AG09319 (cell line): ENCODE measurements around the gene SRP68.
"Not testable (repeated sequence)": the region's sequence is repeated elsewhere in the genome, so short reads cannot be mapped to it uniquely, and the experiment has no call there.

Experiments
- DNase-seq: peaks from one replicate; pipeline ENCODE4 v3.0.0-alpha.2; 2010; ENCODE audit warnings: low read depth; ENCODE audit errors: extremely low read depth
- TF ChIP-seq, protein P1 (sequence below): IDR thresholded peaks from 2 replicates; pipeline ENCODE4 v1.5.1; 2011; ENCODE audit warnings: low read depth, mild to moderate bottlenecking, inconsistent platforms, low read length, moderate library complexity

The SRP68 gene

DNA sequence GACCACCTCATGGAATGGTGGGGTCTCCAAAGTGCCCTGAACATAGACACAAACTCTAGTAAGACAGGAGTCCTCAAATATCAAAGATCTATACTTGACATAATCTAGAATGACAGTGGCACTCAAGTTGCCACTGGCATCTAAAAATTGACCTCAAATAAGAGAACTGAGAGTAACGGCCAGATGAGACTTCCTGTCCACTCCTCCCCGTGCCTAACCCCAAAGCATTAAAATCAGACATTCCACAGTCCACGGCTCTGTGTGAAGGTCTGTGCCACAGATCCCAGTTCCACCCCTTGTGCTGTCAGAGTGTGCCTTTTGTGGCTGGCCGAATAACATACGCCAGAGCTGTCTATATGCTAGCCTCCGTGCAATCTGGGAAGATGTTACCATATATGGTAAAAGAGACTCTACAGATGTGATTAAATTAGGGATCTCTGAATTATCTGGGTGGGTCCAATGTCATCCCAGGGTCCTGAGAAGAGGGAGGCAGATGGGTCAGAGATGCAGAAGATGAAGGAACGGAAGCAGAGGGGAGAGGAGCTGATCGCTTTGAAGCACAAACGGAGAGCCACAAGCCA lies 24.2 kb downstream of the SRP68 start:
- TF ChIP-seq, protein P1, sequence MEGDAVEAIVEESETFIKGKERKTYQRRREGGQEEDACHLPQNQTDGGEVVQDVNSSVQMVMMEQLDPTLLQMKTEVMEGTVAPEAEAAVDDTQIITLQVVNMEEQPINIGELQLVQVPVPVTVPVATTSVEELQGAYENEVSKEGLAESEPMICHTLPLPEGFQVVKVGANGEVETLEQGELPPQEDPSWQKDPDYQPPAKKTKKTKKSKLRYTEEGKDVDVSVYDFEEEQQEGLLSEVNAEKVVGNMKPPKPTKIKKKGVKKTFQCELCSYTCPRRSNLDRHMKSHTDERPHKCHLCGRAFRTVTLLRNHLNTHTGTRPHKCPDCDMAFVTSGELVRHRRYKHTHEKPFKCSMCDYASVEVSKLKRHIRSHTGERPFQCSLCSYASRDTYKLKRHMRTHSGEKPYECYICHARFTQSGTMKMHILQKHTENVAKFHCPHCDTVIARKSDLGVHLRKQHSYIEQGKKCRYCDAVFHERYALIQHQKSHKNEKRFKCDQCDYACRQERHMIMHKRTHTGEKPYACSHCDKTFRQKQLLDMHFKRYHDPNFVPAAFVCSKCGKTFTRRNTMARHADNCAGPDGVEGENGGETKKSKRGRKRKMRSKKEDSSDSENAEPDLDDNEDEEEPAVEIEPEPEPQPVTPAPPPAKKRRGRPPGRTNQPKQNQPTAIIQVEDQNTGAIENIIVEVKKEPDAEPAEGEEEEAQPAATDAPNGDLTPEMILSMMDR: no peak
- DNase-seq: no peak

DNA sequence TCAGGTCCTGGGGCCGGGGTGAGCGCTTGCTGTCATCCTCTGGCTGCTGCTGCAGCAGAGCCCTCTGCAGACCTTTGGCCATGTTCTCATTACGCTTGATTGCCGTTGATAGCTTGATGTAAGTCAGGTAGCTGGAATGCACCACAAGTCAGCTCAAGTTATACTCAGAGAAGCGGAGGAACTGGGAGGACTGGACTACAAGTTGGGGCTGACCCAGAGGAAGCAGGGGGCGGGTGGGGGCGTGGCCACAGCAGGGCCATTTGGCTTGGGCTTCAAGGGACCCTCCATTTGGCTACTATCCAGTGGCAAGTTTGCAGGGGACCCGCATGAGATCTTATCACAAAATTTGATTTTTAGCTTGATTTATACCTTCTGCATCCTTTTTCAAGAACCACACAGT lies 26.3 kb downstream of the SRP68 start:
- TF ChIP-seq, protein P1: no peak
- no peak for DNase-seq

DNA sequence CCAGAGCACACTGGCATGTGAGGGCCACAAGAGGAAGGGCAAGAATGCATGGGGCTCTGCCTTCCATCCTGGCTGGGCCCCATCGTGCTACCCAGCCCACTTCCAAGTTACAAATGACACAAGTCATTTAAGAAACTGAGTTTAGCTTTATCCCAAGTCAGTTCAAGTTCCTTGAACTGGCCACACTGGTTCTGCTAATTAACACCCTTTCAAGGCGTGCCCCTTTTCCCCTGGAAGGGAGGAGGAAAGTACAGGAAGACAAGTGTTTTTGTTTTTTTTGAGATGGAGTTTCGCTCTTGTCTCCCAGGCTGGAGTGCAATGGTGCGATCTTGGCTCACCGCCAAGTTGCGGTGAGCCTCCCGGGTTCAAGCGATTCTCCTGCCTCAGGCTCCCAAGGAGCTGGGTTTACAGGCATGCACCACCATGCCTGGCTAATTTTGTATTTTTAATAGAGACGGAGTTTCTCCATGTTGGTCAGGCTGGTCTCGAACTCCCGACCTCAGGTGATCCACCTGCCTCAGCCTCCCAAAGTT lies 27.8 kb downstream of the SRP68 start:
- DNase-seq: not testable (repeated sequence)

DNA sequence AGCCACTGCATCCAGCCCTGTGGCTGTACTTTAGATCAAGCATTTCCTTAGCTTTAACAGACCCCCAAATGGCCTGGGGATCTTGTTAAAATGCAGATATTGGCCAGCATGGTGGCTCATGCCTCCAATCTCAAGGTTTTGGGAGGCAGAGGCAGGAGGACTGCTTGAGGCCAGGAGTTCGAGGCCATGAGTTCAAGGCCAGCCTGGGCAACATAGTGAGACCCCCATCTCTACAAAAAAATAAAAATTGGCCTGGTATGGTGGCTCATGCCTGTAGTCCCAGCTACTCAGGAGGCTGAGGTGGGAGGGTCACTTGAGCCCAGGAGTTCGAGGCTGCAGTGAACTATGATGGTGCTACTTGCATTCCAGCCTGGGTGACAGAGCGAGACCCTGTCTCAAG lies 29.4 kb downstream of the SRP68 start:
- not testable (repeated sequence) for DNase-seq

DNA sequence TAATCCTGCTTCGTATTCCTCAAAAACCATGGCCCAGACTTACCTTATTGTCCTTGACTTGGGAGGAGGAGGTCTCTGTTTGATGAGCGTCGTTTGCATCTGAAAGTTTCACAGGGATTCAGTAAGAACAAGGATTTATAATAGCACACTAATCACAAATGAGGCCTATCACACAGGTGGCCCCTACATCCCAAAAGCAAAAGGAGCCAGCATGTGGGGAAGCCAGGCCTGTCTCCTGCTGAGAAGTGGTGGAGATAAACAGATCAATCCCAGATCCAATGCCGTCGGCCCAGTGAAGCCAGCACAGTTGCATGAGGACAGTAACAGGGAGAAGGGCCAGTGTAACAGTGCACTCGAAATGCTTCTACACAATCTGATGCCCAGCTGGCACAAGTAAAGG lies 31.9 kb downstream of the SRP68 start:
- DNase-seq: no peak
- TF ChIP-seq, protein P1: no peak

DNA sequence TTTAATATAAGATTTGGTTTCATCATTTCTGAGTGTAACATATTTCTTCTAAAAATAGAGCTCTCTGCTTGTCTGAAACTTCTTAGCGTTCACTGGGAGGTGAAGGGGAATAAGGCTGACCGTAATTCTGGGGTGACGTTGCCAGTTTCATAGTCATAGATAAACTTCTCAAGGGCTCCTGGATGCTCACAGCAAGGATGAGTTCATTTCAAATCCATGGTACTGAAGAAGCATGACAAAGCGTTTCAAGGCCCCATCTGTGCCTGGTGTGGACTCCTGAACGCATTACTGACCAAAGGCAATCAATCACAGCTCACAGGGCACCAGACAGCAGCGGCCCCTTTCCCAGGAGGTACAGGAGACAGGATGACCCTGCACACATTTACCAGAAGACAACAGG lies 33.2 kb downstream of the SRP68 start:
- no peak for DNase-seq
- TF ChIP-seq, protein P1: no peak

DNA sequence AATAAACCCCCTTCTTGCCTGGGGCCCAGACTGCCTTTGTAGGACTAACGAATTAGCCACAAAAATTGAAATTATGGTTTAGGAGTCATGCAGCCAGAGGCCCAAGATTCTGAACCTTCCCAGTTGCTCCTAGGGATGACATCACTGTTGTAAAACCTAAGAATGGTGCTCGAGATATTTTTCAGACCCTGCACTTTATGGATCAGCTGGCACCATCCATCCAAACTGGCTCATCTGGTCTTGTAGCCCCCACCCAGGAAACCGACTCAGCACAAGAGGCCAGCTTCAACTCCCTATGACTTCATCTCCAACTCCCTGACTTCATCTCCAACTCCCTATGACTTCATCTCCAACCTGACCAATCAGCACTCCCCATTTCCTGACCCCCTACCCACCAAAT lies 34.3 kb downstream of the SRP68 start:
- DNase-seq: no peak

DNA sequence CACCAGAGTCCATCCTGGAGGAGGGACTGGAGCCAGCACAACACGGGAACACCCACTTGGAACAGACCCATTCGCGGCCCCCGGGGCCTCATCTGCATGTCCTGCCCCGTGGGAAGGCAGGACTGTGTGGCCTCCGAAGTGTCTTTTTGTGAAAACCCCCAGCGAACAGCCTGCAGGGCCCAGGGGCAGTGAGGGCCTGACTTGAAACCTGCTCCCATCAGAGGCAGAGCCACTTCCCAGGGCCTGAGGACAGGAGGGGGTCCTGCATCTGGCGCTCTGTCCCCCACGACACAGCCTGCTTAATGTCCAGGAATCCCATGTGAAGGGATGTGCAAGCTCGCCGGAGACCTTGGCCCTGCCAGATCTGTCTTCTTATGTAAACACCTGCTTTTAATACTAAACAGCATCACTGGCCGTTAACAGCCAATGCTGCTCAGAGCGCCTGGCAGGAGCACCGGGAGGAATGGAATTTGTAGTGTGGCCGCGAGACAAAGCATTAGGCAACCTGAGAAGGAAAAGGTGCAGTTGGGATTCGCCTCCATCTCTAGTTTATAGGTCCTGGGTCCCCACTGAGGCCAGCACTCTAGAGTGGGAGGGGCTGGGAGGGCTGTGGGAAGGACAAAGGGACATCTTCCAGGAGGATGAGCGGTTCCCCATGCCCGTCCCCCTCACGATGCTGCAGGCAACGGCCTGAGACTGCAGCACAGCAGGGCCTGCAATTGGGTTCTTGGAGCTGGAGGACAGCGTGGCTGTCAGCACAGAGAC lies 35.6 kb downstream of the SRP68 start:
- no peak for DNase-seq
- TF ChIP-seq, protein P1: no peak

More for the DNA sequence above, 34.3 kb downstream of the SRP68 start:
- TF ChIP-seq, protein P1: no peak
